ENCODE results near the gene TBX3.
"Not testable (repeated sequence)": the region's sequence is repeated elsewhere in the genome, so short reads cannot be mapped to it uniquely, and the experiment has no call there.

The TBX3 gene

GRCh38 chr12:114684098-114684869, at the start of gene TBX3:
Gene TBX3, minus strand, starts transcription at chr12:114684175. Its CDS starts 975 bp downstream, at chr12:114683200.
- peak; percentile 29 for DNase-seq

DNA sequence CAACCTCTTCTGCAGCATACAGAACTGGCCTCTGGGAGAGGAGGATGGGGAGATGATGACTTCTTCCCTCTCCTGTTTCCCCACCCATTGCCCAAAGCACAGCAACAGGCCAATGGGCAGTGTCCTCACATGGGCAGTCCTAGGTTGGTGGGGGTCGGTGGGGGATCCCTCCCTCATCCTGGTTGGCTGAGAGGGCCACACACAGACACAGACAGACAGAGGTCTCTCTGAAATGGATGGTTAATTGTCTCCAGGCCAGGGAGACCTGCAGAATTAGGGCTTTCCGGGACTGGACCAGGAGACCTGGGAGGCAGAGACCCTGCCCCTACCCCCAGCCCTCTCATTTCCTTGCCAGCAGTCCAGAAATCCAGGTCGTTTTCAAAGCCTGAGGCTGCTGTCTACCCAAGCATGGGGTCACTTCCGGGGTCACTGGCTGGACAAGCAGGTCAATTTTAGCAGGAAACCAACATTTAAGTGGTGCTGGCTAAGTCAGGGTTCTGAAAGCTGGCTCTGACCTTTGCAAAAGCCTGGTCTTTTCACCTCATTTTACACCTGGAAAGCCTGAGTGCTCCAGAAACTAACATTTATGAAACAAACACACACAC, 48.6 kb upstream of the TBX3 start:
- no peak for DNase-seq

DNA sequence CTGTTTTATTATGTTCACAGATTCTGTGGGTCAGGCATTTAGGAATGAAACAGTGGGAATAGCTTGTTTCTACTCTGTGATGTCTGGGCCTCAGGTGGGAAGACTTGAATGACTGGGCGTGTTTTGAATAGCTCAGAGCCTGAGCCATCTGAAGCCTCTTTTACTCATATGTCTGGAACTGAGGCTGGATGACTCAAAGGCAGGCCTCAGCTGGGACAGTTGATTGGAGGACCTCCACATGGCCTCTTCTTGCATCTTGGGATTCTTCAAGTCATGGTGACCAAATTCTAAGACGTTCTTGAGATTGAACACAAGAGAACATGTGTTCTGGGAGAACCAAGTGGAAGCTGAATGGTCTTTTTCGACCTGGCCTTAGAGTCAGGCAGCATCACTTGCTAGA, 45.8 kb upstream of the TBX3 start:
- no peak for DNase-seq

DNA sequence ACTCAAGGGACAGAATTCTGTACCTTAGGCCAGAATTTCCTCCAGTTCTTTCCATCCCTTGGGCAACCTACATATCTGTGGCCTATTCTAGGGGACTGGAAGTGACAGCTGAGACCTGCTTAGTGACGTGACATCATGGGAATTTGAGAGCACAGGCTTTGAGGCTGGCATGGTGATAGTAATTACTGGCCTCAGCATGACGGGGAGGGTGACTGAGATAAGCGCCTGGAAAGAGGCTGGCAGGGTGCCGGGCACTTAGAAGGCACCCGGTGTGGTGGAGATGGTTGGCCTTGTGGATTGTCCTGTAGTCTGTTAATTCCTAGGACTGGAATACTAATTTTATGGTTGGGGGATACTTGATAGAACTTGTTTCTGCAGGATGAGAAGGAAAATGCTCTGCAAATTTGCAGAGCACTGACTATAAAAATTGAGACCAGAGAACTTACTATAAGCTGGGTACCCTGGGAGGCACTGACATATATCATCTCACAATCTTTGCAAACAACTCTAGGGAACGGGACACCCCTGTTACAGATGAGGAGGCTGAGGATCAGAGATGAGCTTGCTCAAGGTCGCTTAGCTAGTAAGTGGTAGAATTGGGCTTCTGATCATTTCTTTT, 42.2 kb upstream of the TBX3 start:
- no peak for DNase-seq

GRCh38 chr12:114722176-114722575, 38.2 kb upstream of the TBX3 start:
- DNase-seq, result not testable (repeated sequence)

DNA sequence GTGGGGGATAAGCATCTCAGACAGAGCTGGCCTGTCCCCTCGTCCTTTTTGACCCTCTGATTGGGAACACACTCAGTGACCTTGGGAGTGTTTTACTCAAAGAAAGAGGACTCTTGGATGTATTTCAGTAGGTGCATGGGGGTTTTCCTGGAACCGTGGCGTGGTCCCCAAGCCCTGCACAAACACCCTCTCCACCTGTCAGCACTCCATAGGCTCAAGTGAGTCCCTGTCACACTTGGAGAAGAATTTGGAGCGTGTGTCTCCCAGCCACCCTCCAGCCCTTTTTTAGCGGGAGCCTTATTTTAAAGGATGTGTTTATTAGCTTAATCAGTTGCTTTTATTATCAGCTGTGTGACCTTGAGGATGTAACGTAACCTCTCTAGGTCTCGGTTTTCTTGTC, 37.3 kb upstream of the TBX3 start:
- no peak for DNase-seq

- no peak for DNase-seq
These were observed 29.7 kb upstream of the TBX3 start for GRCh38 chr12:114713466-114714215.

GRCh38 chr12:114711689-114712152, 27.7 kb upstream of the TBX3 start:
- no peak for DNase-seq

- DNase-seq, result no peak
These were observed 26.2 kb upstream of the TBX3 start for GRCh38 chr12:114710151-114710550.

DNA sequence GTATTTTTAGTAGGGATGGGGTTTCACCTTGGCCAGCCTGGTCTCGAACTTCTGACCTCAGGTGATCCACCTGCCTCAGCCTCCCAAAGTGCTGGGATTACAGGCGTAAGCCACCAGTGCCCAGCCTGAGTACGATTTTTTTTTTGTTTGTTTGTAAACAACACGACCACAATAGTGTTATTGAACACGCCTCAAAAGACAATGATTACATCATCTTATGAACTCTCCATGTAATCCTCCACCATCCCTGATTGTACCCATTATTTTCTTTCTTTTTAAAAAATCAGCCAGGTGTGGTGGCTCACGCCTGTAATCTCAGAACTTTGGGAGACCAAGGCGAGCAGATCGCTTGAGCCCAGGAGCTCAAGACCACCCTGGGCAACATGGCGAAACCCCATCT, 25.1 kb upstream of the TBX3 start:
- no peak for DNase-seq

- DNase-seq, result not testable (repeated sequence)
These were observed 24.6 kb upstream of the TBX3 start for GRCh38 chr12:114708598-114708997.

DNA sequence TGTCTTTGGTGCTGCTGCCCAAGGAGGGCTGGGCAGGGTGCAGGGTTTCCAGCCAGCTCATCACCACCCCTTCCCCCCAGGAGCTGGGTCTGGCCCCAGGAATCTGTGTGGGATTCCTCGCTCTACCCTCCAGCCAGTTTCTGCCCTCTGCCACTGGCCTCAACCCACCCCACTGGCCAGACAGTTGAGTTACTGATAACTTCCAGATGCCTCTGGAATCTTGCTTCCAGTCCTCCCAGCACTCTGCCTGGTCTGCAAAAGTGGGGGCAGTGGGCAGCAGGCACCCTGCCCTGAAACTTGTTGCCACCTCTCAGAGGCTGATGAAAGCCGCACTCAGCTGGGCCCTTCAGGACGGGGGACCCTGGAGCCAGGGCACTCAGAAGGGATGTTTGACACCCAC, 20.1 kb upstream of the TBX3 start:
- no peak for DNase-seq

DNA sequence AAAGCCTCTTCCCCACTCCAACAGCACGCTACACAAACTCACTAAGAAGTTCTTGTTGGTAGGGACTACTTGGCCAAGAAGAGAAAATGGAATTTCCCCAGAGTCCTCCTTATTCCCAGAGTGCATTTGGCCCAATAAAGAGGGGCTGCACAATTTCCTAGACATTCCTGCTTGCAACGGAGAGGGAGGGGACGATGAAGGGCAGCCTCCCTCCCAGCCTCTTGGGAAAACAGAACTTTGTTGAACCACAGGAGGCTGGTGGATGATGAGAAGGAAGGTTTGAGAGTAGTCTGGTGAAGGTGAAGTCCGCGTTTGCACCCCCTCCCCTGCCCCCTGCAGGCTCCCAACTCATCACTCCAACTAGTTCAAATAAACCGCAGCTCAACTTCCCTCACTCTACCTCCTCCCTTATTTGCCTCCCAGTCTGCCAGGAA, 19.1 kb upstream of the TBX3 start:
- DNase-seq, result no peak

DNA sequence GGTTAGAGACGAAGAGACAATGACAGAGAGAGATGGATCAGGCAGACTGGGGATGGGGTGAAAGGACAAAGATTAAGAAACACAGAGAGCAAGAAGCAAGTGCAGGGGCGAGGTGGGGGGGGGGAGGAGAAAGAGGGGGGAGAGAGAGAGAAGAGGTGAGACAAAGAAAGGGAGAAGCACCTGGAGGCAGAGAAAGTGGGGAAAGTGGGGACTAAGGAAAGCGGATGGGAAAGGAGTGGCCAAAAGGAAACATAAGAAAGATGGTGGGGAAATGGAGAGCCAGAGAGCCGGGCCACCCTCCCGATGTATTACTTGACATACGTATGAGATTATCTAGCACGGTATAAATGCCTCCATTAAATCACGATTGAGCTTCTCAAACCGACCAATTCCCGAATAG, 18.5 kb upstream of the TBX3 start:
- DNase-seq, result no peak

- no peak for DNase-seq
These were observed 17.6 kb upstream of the TBX3 start for GRCh38 chr12:114701553-114701952.

DNA sequence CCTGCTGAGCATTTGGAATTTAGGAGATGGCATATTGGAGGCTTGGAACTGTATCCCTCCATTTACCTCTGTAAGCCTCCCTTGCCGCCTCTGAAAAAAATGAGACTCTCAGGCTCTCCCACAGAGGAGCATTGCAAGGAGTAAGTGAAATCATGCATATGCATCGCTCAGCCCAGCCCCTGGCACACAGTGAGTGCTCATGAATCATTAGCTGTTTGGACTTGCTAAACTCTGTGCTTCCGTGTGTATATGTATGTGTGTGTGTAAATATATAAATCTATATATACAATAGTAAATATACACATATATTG, 17.1 kb upstream of the TBX3 start:
- no peak for DNase-seq

DNA sequence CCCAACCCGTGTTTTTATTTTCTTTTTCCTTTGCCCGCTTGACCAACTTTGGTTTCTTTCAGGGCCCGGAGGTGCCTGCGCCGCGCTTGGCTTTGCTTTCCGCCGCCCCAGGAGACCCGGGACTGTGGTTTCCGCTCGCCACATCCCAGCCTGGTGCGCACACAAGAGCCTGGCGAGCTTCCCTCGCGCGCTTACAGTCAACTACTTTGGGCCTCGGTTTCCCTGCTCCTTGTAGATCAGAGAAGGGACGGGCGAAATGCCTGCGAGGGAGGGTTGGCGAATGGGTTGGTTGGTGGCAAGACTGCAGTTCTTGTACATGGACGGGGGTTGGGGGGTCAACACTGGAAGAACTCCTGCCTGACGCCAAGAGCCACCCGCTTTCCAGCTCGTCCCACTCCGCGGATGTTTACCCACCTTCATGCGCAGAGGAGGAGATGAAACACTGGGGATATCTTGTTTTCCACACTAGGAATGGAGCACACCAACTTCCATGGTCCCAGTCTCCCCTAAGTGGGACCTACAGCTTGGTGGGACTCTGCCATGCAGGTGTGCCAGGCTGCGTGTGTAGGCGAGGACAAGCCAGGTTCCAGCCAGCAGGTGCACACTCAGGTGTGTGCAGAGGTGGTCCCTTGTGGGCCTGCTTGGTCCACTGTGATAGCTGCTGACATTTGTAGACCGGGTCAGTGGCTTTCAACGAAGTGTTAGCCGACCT, 16.6 kb upstream of the TBX3 start:
- DNase-seq, result no peak

DNA sequence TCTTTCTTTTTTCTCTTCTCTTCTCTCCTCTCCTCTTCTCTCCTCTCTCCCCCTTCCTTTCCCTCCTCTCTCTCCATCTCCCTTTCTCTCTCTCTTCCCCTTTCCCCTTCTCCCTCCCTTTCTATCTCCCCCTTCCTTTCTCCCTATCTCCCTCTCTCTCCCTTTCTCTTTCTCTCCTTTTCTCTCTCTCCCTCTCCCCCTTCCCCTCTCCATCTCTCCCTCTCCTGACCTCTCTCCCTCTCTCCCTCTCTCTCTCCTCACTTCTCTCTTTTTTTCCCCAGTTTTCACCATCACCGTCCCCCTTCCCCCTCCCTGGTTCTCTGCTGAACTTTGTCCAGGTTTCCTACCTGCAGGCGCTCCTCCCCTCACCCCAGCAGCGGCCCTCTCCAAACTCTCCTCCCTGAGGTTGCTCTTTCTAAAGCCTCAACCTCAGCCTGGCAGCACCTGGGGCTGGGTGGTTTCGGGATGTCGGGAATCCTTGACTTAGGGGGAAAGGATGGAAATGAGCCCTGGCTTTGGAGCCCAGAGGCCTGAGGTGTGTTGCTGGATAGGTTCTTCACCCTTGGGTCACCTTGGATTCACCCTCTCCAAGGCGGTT, 14.7 kb upstream of the TBX3 start:
- no peak for DNase-seq

- no peak for DNase-seq
These were observed 14.0 kb upstream of the TBX3 start for GRCh38 chr12:114697741-114698565.

DNA sequence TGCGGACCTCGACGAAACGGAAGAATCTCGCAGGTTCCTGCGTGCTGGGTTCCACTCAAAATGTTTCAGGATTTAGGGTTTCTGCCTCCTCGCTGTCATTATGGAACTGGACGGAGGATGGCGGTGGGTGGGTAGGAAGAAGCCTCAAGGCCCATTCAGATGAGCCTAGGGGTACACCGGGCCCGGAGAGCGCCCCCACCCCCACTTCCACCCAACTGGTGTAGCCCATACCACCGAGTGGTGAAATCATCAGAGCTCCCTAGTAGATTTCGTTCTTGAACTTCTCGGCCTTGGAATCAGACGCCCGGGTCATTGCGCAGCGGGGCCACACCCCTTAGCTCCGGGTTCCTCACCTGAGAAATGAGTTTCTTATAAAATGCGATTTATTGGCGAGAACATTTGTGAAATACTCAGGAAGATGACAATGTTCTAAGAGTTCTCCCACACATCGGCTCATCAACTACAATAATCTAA, 13.3 kb upstream of the TBX3 start:
- DNase-seq, result no peak
